Spleen (tissue), 7 donors: ENCODE results near the gene CYTH2.

Experiments
- POLR2A ChIP-seq, 3 donors: fragments of 450-650 bp; IDR thresholded peaks; one replicate each; pipeline ENCODE4 v1.5.1; 2017; ENCODE audit warnings: antibody characterized with exemption in 3 of 3, mild to moderate bottlenecking in 1 of 3
- TF ChIP-seq, protein P1 (sequence below), 11 experiments: fragments of 200-600 bp in 7 of 11; fragments of 450-650 bp in 4 of 11; sonication (generic) in 4 of 11; IDR thresholded peaks in 8 of 11; conservative IDR thresholded peaks in 3 of 11; 1 replicate in 7 of 11; 2 replicates in 4 of 11; pipeline versions ENCODE4 v1.4.0 to v1.8.0; 2016 to 2021; ENCODE audit warnings: antibody characterized with exemption in 11 of 11, inconsistent platforms in 4 of 11, mild to moderate bottlenecking in 1 of 11
- donor health status: DM: no; HTN: no; CAD: no; lungs with moderate emphysema.
- donor health status: DM: no; HTN: no; CAD: no.
- donor health status: DM: no; HTN: no; CAD: no.

DNA sequence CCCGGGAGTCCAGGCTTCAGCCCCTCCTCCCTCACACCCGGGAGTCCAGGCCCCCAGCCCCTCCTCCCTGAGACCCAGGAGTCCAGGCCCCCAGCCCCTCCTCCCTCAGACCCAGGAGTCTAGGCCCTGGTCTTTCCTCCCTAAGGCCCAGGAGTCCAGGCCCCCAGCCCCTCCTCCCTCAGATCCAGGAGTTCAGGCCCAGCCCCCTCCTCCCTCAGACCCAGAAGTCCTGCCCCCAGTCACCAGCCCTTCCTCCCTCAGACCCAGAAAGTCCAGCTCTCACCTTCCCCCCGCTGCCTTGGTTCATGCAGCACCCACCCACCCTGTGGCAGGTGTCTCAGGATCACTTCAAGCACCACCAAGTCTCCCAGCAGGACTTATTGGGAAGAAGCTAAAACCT is 14.1 kb downstream of the CYTH2 start:
- no peak for TF ChIP-seq POLR2A (IDR thresholded peaks at IDR 0.05)
- TF ChIP-seq, protein P1, sequence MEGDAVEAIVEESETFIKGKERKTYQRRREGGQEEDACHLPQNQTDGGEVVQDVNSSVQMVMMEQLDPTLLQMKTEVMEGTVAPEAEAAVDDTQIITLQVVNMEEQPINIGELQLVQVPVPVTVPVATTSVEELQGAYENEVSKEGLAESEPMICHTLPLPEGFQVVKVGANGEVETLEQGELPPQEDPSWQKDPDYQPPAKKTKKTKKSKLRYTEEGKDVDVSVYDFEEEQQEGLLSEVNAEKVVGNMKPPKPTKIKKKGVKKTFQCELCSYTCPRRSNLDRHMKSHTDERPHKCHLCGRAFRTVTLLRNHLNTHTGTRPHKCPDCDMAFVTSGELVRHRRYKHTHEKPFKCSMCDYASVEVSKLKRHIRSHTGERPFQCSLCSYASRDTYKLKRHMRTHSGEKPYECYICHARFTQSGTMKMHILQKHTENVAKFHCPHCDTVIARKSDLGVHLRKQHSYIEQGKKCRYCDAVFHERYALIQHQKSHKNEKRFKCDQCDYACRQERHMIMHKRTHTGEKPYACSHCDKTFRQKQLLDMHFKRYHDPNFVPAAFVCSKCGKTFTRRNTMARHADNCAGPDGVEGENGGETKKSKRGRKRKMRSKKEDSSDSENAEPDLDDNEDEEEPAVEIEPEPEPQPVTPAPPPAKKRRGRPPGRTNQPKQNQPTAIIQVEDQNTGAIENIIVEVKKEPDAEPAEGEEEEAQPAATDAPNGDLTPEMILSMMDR (IDR thresholded peaks at IDR 0.05 in 8 of 11, conservative IDR thresholded peaks at IDR 0.05 in 3 of 11) = no peak
